SK-N-SH (cell line): ENCODE results near the gene RHEBL1. TPM values are rescaled to one million over a fixed set of nuclear protein-coding genes. Genes with fewer than 3 reads are reported as not detected.

Source experiments
- CTCF ChIA-PET: fragments of 300-600, 350-600 bp; formaldehyde crosslinking; extraction: SDS; loops from one replicate; lab custom pipeline; 2021; lab: Yijun Ruan, JAX
- POLR2A ChIA-PET: fragments of 350-600 bp; sonication (Branson Sonifier 250); formaldehyde crosslinking; extraction: SDS; loops from one replicate; lab custom pipeline; 2020; ENCODE audit warnings: antibody characterized with exemption, inconsistent platforms; lab: Yijun Ruan, JAX
- DNase-seq: peaks from one replicate; pipeline ENCODE4 v3.0.0; 2012
- H2AFZ ChIP-seq: fragments of 200-600 bp; sonication (generic); 2 replicates; pipeline ENCODE4 v1.8.1; 2016; ENCODE audit warnings: antibody characterized with exemption, mild to moderate bottlenecking, low read depth
- H3F3A ChIP-seq: fragments of 200-600 bp; sonication (generic); replicated peaks from 2 replicates; pipeline ENCODE3; 2016; ENCODE audit warnings: antibody characterized with exemption, mild to moderate bottlenecking; ENCODE audit not compliant: insufficient read depth
- H3K27ac ChIP-seq, 2 experiments: fragments of 200-500 bp in 1 of 2; fragments of 200-600 bp in 1 of 2; sonication (Bioruptor generic) in 1 of 2; sonication (generic), shearing (Covaris generic) in 1 of 2; 2 replicates each; pipeline versions ENCODE4 v1.5.1 to v1.6.1; 2014 to 2016; ENCODE audit warnings: low read depth in 2 of 2, inconsistent platforms in 1 of 2, low read length in 1 of 2, mild to moderate bottlenecking in 1 of 2, mixed read lengths in 1 of 2
- H3K27me3 ChIP-seq: fragments of 200-600 bp; sonication (generic), shearing (Covaris generic); 2 replicates; pipeline ENCODE4 v1.6.1; 2016; ENCODE audit warnings: mixed run types; ENCODE audit not compliant: insufficient read depth
- H3K36me3 ChIP-seq, 2 experiments: fragments of 200-500 bp in 1 of 2; fragments of 200-600 bp in 1 of 2; sonication (Bioruptor generic) in 1 of 2; sonication (generic) in 1 of 2; replicated peaks in 1 of 2; 2 replicates each; pipeline versions ENCODE3 to v1.5.1; 2014 to 2016; ENCODE audit warnings: low read length in 1 of 2, mild to moderate bottlenecking in 1 of 2; ENCODE audit not compliant: insufficient read depth in 2 of 2, control insufficient read depth in 1 of 2
- H3K4me1 ChIP-seq, 2 experiments: fragments of 200-500 bp in 1 of 2; fragments of 200-600 bp in 1 of 2; sonication (Bioruptor generic) in 1 of 2; sonication (generic), shearing (Covaris generic) in 1 of 2; 2 replicates each; pipeline versions ENCODE4 v1.5.1 to v1.6.1; 2014 to 2016; ENCODE audit warnings: low read depth in 1 of 2, low read length in 1 of 2, mixed run types in 1 of 2; ENCODE audit not compliant: insufficient read depth in 2 of 2, control insufficient read depth in 1 of 2
- H3K4me2 ChIP-seq: fragments of 200-600 bp; sonication (generic), shearing (Covaris generic); 2 replicates; pipeline ENCODE4 v1.6.1; 2017; ENCODE audit warnings: mixed run types
- H3K4me3 ChIP-seq, 2 experiments: fragments of 200-500 bp in 1 of 2; fragments of 200-600 bp in 1 of 2; sonication (Bioruptor generic) in 1 of 2; sonication (generic), shearing (Covaris generic) in 1 of 2; 2 replicates each; pipeline versions ENCODE4 v1.5.1 to v1.8.1; 2014 to 2016; ENCODE audit warnings: low read depth in 2 of 2, inconsistent platforms in 1 of 2, low read length in 1 of 2, mild to moderate bottlenecking in 1 of 2, mixed read lengths in 1 of 2, moderate library complexity in 1 of 2
- H3K79me2 ChIP-seq: fragments of 200-600 bp; sonication (generic); 2 replicates; pipeline ENCODE4 v1.8.1; 2017; ENCODE audit warnings: mild to moderate bottlenecking; ENCODE audit not compliant: insufficient read depth
- H3K9ac ChIP-seq: fragments of 200-600 bp; sonication (generic); 2 replicates; pipeline ENCODE4 v1.6.1; 2017; ENCODE audit warnings: mixed run types
- H3K9me2 ChIP-seq: fragments of 200-600 bp; sonication (generic); 2 replicates; pipeline ENCODE4 v1.6.1; 2017; ENCODE audit warnings: mixed run types
- H3K9me3 ChIP-seq: fragments of 200-600 bp; sonication (generic); 2 replicates; pipeline ENCODE4 v1.6.1; 2017; ENCODE audit warnings: mixed run types, mild to moderate bottlenecking, moderate library complexity
- H4K20me1 ChIP-seq: fragments of 200-600 bp; sonication (generic); 2 replicates; pipeline ENCODE4 v1.6.1; 2017; ENCODE audit warnings: mild to moderate bottlenecking, mixed run types; ENCODE audit not compliant: insufficient read depth
- CHD2 ChIP-seq: fragments of 150-350 bp; IDR thresholded peaks from 2 replicates; pipeline ENCODE4 v1.6.1; 2018; ENCODE audit warnings: low read length; ENCODE audit not compliant: partially characterized antibody
- GATA2 ChIP-seq: sonication (generic); formaldehyde crosslinking; IDR thresholded peaks from 2 replicates; pipeline ENCODE4 v1.5.0; 2020; ENCODE audit warnings: mild to moderate bottlenecking, missing genetic modification reagents
- NFIC ChIP-seq: IDR thresholded peaks from 2 replicates; pipeline ENCODE4 v1.4.0; 2012; ENCODE audit warnings: borderline replicate concordance
- REST ChIP-seq: IDR thresholded peaks from 2 replicates; pipeline ENCODE4 v1.6.1; 2012; ENCODE audit warnings: mild to moderate bottlenecking, low read depth, low read length, moderate library complexity
- TEAD4 ChIP-seq: IDR thresholded peaks from 2 replicates; pipeline ENCODE4 v1.4.0; 2012; ENCODE audit warnings: mild to moderate bottlenecking, borderline replicate concordance; ENCODE audit not compliant: insufficient read depth
- YY1 ChIP-seq: IDR thresholded peaks from 2 replicates; pipeline ENCODE4 v1.4.0; 2012; ENCODE audit warnings: low read depth, mild to moderate bottlenecking
- WGBS: methylation state at CpG from one replicate; pipeline ENCODE4 v1.1.6; 2017; ENCODE audit warnings: low lambda C conversion rate; 5-methylcytosine and 5-hydroxymethylcytosine counted together
- polyA plus RNA-seq, 3 experiments: library from polyadenylated mRNA; depleted of rRNA; stranded (reverse); fragments of >200 nt; gene quantifications; 2 replicates each; pipeline ENCODE4 v1.2.3, GENCODE V29; 2012
- TF ChIP-seq, protein P1 (sequence below): IDR thresholded peaks from 2 replicates; pipeline ENCODE4 v1.4.0; 2012; ENCODE audit warnings: low read depth
- TF ChIP-seq, protein P2 (sequence below): IDR thresholded peaks from 2 replicates; pipeline ENCODE4 v1.4.0; 2012; ENCODE audit warnings: low read depth, borderline replicate concordance
- TF ChIP-seq, protein P3 (sequence below): fragments of 200-600 bp; sonication (generic); IDR thresholded peaks from 2 replicates; pipeline ENCODE4 v1.6.1; 2017; ENCODE audit warnings: antibody characterized with exemption, mild to moderate bottlenecking, moderate library complexity

RHEBL1 gene
- polyA plus RNA-seq, 1 of the 3 experiments (the other 2 are of a cell fraction) = 2.2 TPM

- TF ChIP-seq REST = no peak
- TF ChIP-seq GATA2 (CRISPR knock-in tag) = no peak
Measured at GRCh38 chr12:49055092-49055491, 14.7 kb downstream of the RHEBL1 start (continued).

DNA sequence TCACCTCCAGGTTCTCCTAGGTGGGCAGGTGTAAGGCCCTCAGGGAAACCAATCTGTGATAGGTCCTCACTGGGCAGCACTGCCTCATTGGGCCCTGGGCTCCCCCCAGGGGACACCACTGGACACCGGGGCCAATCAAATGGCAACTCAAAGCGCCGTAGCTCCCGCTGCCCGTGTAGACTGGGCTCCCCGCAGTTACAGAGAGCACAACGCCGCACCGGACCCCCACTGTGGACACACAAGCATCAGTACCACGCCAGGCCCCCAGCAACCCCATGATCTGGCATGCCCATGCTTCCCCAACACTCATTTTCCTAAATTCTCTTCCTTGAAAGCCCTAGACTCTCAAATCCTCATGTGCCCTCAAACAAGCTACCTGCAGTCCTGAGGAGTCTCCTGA, 15.3 kb downstream of the RHEBL1 start:
- peak; percentile 12 for DNase-seq
- Histone ChIP-seq H3K27me3 (no peaks in the 10 kb centered on the region), H3K36me3 (peaks cover 22 to 55% of the 10 kb centered on the region in 2 experiments), H3K9ac (no peak overlapping the region), H3K9me2 (no peaks in the 10 kb centered on the region), H3K4me3 (no peak overlapping the region), H3K9me3 (no peaks in the 10 kb centered on the region), H3K4me1 (peaks cover 24 to 35% of the 10 kb centered on the region in 2 experiments), H3K79me2 (peaks cover 66% of the 10 kb centered on the region), H3K4me2 (no peak overlapping the region), H3K27ac (no peak overlapping the region), H3F3A (peaks cover 13% of the 10 kb centered on the region), H2AFZ (no peak overlapping the region), H4K20me1 (peaks cover 77% of the 10 kb centered on the region)
- POLR2A ChIA-PET = no interaction called here
- no peak for TF ChIP-seq TEAD4
- no peak for TF ChIP-seq YY1
- TF ChIP-seq CHD2 = no peak
- TF ChIP-seq, protein P1, sequence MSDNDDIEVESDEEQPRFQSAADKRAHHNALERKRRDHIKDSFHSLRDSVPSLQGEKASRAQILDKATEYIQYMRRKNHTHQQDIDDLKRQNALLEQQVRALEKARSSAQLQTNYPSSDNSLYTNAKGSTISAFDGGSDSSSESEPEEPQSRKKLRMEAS = no peak
- TF ChIP-seq, protein P2, sequence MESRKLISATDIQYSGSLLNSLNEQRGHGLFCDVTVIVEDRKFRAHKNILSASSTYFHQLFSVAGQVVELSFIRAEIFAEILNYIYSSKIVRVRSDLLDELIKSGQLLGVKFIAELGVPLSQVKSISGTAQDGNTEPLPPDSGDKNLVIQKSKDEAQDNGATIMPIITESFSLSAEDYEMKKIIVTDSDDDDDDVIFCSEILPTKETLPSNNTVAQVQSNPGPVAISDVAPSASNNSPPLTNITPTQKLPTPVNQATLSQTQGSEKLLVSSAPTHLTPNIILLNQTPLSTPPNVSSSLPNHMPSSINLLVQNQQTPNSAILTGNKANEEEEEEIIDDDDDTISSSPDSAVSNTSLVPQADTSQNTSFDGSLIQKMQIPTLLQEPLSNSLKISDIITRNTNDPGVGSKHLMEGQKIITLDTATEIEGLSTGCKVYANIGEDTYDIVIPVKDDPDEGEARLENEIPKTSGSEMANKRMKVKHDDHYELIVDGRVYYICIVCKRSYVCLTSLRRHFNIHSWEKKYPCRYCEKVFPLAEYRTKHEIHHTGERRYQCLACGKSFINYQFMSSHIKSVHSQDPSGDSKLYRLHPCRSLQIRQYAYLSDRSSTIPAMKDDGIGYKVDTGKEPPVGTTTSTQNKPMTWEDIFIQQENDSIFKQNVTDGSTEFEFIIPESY = no peak
- TF ChIP-seq NFIC = no peak
- TF ChIP-seq, protein P3, sequence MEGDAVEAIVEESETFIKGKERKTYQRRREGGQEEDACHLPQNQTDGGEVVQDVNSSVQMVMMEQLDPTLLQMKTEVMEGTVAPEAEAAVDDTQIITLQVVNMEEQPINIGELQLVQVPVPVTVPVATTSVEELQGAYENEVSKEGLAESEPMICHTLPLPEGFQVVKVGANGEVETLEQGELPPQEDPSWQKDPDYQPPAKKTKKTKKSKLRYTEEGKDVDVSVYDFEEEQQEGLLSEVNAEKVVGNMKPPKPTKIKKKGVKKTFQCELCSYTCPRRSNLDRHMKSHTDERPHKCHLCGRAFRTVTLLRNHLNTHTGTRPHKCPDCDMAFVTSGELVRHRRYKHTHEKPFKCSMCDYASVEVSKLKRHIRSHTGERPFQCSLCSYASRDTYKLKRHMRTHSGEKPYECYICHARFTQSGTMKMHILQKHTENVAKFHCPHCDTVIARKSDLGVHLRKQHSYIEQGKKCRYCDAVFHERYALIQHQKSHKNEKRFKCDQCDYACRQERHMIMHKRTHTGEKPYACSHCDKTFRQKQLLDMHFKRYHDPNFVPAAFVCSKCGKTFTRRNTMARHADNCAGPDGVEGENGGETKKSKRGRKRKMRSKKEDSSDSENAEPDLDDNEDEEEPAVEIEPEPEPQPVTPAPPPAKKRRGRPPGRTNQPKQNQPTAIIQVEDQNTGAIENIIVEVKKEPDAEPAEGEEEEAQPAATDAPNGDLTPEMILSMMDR = no peak
- CTCF ChIA-PET = interaction anchor here (0.8 to 8.1 kb wide), 8 partner anchors 10 to 119 kb away, joined by 3 to 49 read pairs (median 5); no protein-coding TSS in a partner anchor
- 89% methylated on average over 10 of the region's 10 CpGs for WGBS
